SK-N-MC (cell line): Measurements from ENCODE around the gene TK2.

Experiments
- EZH2 ChIP-seq: fragments of 200-600 bp; sonication (generic); IDR thresholded peaks from one replicate; pipeline ENCODE4 v1.6.1; 2017; ENCODE audit warnings: antibody characterized with exemption
- POLR2AphosphoS5 ChIP-seq: IDR thresholded peaks from 2 replicates; pipeline ENCODE4 v1.6.1; 2012; ENCODE audit warnings: mild to moderate bottlenecking, low read depth, low read length, borderline replicate concordance

- TF ChIP-seq EZH2: no peak
- TF ChIP-seq POLR2AphosphoS5: no peak
Observed at GRCh38 chr16:66548868-66549267, 1.1 kb downstream of the TK2 start.
